SU-DHL-6 (cell line): ENCODE measurements around the gene CDPF1.

Source experiments
- H2AFZ ChIP-seq: fragments of 200-600 bp; sonication (generic); 2 replicates; pipeline ENCODE4 v1.6.1; 2014; ENCODE audit warnings: low read depth, mild to moderate bottlenecking, moderate library complexity, mixed read lengths, antibody characterized with exemption, low read length; ENCODE audit not compliant: severe bottlenecking
- H3F3A ChIP-seq: fragments of 200-600 bp; shearing (Covaris generic); 2 replicates; pipeline ENCODE4 v1.6.0; 2016; ENCODE audit warnings: antibody characterized with exemption, mild to moderate bottlenecking; ENCODE audit not compliant: insufficient read depth
- H3K27ac ChIP-seq: fragments of 200-600 bp; sonication (generic); 2 replicates; pipeline ENCODE4 v1.5.1; 2016; ENCODE audit warnings: low read depth, mild to moderate bottlenecking, low read length, moderate library complexity, mixed read lengths
- H3K27me3 ChIP-seq: fragments of 200-600 bp; sonication (generic), shearing (Covaris generic); 2 replicates; pipeline ENCODE4 v1.6.0; 2014; ENCODE audit warnings: mild to moderate bottlenecking, low read length
- H3K36me3 ChIP-seq: fragments of 200-600 bp; sonication (generic); 2 replicates; pipeline ENCODE4 v1.6.1; 2014; ENCODE audit warnings: mild to moderate bottlenecking, low read length, mixed read lengths
- H3K4me2 ChIP-seq: fragments of 300-600, 200-600 bp; shearing (Covaris generic), sonication (generic); 2 replicates; pipeline ENCODE4 v1.6.0; 2014; ENCODE audit warnings: low read length, low read depth, mild to moderate bottlenecking; ENCODE audit not compliant: poor library complexity, severe bottlenecking
- H3K4me3 ChIP-seq: fragments of 200-600 bp; sonication (generic); 2 replicates; pipeline ENCODE4 v1.5.1; 2014; ENCODE audit warnings: antibody characterized with exemption, low read length, mild to moderate bottlenecking, mixed read lengths; ENCODE audit not compliant: insufficient read depth, poor library complexity, severe bottlenecking
- H3K79me2 ChIP-seq: fragments of 200-600 bp; sonication (generic); 2 replicates; pipeline ENCODE4 v1.6.1; 2014; ENCODE audit warnings: mild to moderate bottlenecking, low read length, moderate library complexity; ENCODE audit not compliant: insufficient read depth
- H3K9ac ChIP-seq: fragments of 200-600 bp; sonication (generic); 2 replicates; pipeline ENCODE4 v1.7.0; 2014; ENCODE audit warnings: mild to moderate bottlenecking, low read length
- H3K9me2 ChIP-seq: fragments of 200-600 bp; sonication (generic); replicated peaks from 2 replicates; pipeline ENCODE4 v1.6.1; 2014; ENCODE audit warnings: low read length; ENCODE audit not compliant: insufficient read depth
- H3K9me3 ChIP-seq: fragments of 200-600 bp; sonication (generic); 2 replicates; pipeline ENCODE4 v1.6.1; 2014; ENCODE audit warnings: low read length, mixed read lengths; ENCODE audit not compliant: insufficient read depth
- H4K20me1 ChIP-seq: fragments of 200-600 bp; sonication (generic); 2 replicates; pipeline ENCODE4 v1.6.1; 2014; ENCODE audit warnings: low read depth, mild to moderate bottlenecking, antibody characterized with exemption, low read length, moderate library complexity, mixed read lengths
- CTCF ChIP-seq: fragments of 200-600 bp; sonication (generic); IDR thresholded peaks from one replicate; pipeline ENCODE4 v1.5.1; 2017; ENCODE audit warnings: antibody characterized with exemption, mild to moderate bottlenecking, low read length, moderate library complexity; ENCODE audit not compliant: insufficient read depth, poor library complexity, severe bottlenecking
- EZH2phosphoT487 ChIP-seq: fragments of 200-600 bp; sonication (generic), shearing (Covaris generic); conservative IDR thresholded peaks from 2 replicates; pipeline ENCODE4 v1.6.1; 2018; ENCODE audit warnings: mild to moderate bottlenecking, antibody characterized with exemption, low read length, moderate library complexity, mixed read lengths

The CDPF1 gene

GRCh38 chr22:46195487-46196165 lies 54.5 kb downstream of the CDPF1 start:
- no peaks in the 10 kb centered on the region for H4K20me1 ChIP-seq
- H3K4me3 ChIP-seq: no peak overlapping the region
- H3K4me2 ChIP-seq: no peak overlapping the region
- H3K27ac ChIP-seq: no peak overlapping the region
- no peak overlapping the region for H3K9ac ChIP-seq
- H3K9me2 ChIP-seq: no peaks in the 10 kb centered on the region
- H3K36me3 ChIP-seq: no peaks in the 10 kb centered on the region
- H3K79me2 ChIP-seq: no peaks in the 10 kb centered on the region
- H3F3A ChIP-seq: no peaks in the 10 kb centered on the region
- H3K27me3 ChIP-seq: no peaks in the 10 kb centered on the region
- no peak overlapping the region for H2AFZ ChIP-seq
- no peak for TF ChIP-seq CTCF
- no peak for TF ChIP-seq EZH2phosphoT487
- H3K9me3 ChIP-seq: no peaks in the 10 kb centered on the region
